Measurements from ENCODE around the gene PRRT1. TPM values are rescaled to one million over a fixed set of nuclear protein-coding genes. Genes with fewer than 3 reads are reported as not detected.

Gene PRRT1
- total RNA-seq, 2 experiments from 2014 or later: 0.47 to 2.4 TPM

GRCh38 chr6:32175322-32175710 lies 23.6 kb upstream of the PRRT1 start:
- H3K9me2 ChIP-seq (ENCODE audit: insufficient read depth, low read length): no peaks in the 10 kb centered on the region
- H3K9me3 ChIP-seq (ENCODE audit: low read length): no peaks in the 10 kb centered on the region
- CTCF ChIA-PET (ENCODE audit: unreplicated experiment): no interaction called here
- peaks cover 44% of the 10 kb centered on the region for H3K4me1 ChIP-seq (ENCODE audit: insufficient read depth, low read length, poor library complexity, severe bottlenecking)
- no peaks in the 10 kb centered on the region for H4K20me1 ChIP-seq (ENCODE audit: insufficient read depth, low read length)
- peak overlapping the region; percentile 87 for H3K4me3 ChIP-seq (ENCODE audit: low read depth, low read length, poor library complexity, severe bottlenecking)
- no peak overlapping the region for H3K27ac ChIP-seq (ENCODE audit: low read depth, low read length, poor library complexity, severe bottlenecking)
- H2AFZ ChIP-seq (ENCODE audit: low read length): no peak overlapping the region; the same call in 1 of the 2 replicates
- no peak for TF ChIP-seq CTCF (conservative IDR thresholded peaks at IDR 0.05; ENCODE audit: low read length)
- no peak for TF ChIP-seq EZH2phosphoT487 (IDR thresholded peaks at IDR 0.05; ENCODE audit: borderline replicate concordance, low read depth, low read length)
- H3K79me2 ChIP-seq (ENCODE audit: insufficient read depth, low read depth, low read length): peaks cover 14% of the 10 kb centered on the region; the same call in 1 of the 2 replicates
- DNase-seq (ENCODE audit: low spot score): no peak
- H3K36me3 ChIP-seq (ENCODE audit: insufficient read depth, low read length): peaks cover under 1% of the 10 kb centered on the region; the same call in 1 of the 2 replicates
- BruUV-seq (replicated peaks): no TSS peak
- intact Hi-C loops (cut with micrococcal nuclease; ENCODE audit: unreplicated experiment): no loop called here
- POLR2A ChIA-PET: no interaction called here
- H3K4me2 ChIP-seq (ENCODE audit: low read length): peak overlapping the region; percentile 96

GRCh38 chr6:32174416-32174815 lies 22.7 kb upstream of the PRRT1 start:
- no peak overlapping the region for H3K4me3 ChIP-seq (ENCODE audit: low read depth, low read length, poor library complexity, severe bottlenecking)
- TF ChIP-seq CTCF (conservative IDR thresholded peaks at IDR 0.05; ENCODE audit: low read length) (no peak), EZH2phosphoT487 (IDR thresholded peaks at IDR 0.05; ENCODE audit: borderline replicate concordance, low read depth, low read length) (no peak)
- peaks cover 10% of the 10 kb centered on the region for H3K36me3 ChIP-seq (ENCODE audit: insufficient read depth, low read length)
- H3K9me2 ChIP-seq (ENCODE audit: insufficient read depth, low read length): no peaks in the 10 kb centered on the region
- ChIA-PET POLR2A (no interaction called here), CTCF (ENCODE audit: unreplicated experiment) (no interaction called here)
- peaks cover 14% of the 10 kb centered on the region; the same call in 1 of the 2 replicates for H3K79me2 ChIP-seq (ENCODE audit: insufficient read depth, low read depth, low read length)
- no peaks in the 10 kb centered on the region for H4K20me1 ChIP-seq (ENCODE audit: insufficient read depth, low read length)
- intact Hi-C loops (cut with micrococcal nuclease; ENCODE audit: unreplicated experiment): no loop called here
- peak overlapping the region; percentile 96 for H3K4me2 ChIP-seq (ENCODE audit: low read length)
- BruUV-seq (replicated peaks): no TSS peak
- no peak overlapping the region for H2AFZ ChIP-seq (ENCODE audit: low read length)
- no peak overlapping the region for H3K27ac ChIP-seq (ENCODE audit: low read depth, low read length, poor library complexity, severe bottlenecking)
- peaks cover 37% of the 10 kb centered on the region for H3K4me1 ChIP-seq (ENCODE audit: insufficient read depth, low read length, poor library complexity, severe bottlenecking)
- H3K9me3 ChIP-seq (ENCODE audit: low read length): no peaks in the 10 kb centered on the region
- DNase-seq (ENCODE audit: low spot score): no peak

GRCh38 chr6:32173051-32173727 lies 21.4 kb upstream of the PRRT1 start:
- Histone ChIP-seq H3K4me2 (ENCODE audit: low read length) (peak overlapping the region; percentile 96), H3K4me3 (ENCODE audit: low read depth, low read length, poor library complexity, severe bottlenecking) (no peak overlapping the region), H4K20me1 (ENCODE audit: insufficient read depth, low read length) (no peaks in the 10 kb centered on the region), H3K36me3 (ENCODE audit: insufficient read depth, low read length) (peaks cover 22% of the 10 kb centered on the region), H3K27ac (ENCODE audit: low read depth, low read length, poor library complexity, severe bottlenecking) (no peak overlapping the region), H3K9me2 (ENCODE audit: insufficient read depth, low read length) (no peaks in the 10 kb centered on the region), H3K9me3 (ENCODE audit: low read length) (no peaks in the 10 kb centered on the region), H3K4me1 (ENCODE audit: insufficient read depth, low read length, poor library complexity, severe bottlenecking) (peaks cover 36% of the 10 kb centered on the region), H2AFZ (ENCODE audit: low read length) (no peak overlapping the region), H3K79me2 (ENCODE audit: insufficient read depth, low read depth, low read length) (peaks cover 14% of the 10 kb centered on the region; the same call in 1 of the 2 replicates)
- intact Hi-C loops (cut with micrococcal nuclease; ENCODE audit: unreplicated experiment): no loop called here
- ChIA-PET CTCF (ENCODE audit: unreplicated experiment) (no interaction called here), POLR2A (no interaction called here)
- no TSS peak for BruUV-seq (replicated peaks)
- TF ChIP-seq CTCF (conservative IDR thresholded peaks at IDR 0.05; ENCODE audit: low read length) (no peak), EZH2phosphoT487 (IDR thresholded peaks at IDR 0.05; ENCODE audit: borderline replicate concordance, low read depth, low read length) (no peak)
- DNase-seq (ENCODE audit: low spot score): no peak

Data from OCI-LY7 (cell line).